Right lobe of liver (tissue), 4 donors: ENCODE measurements around the gene HSPG2.

ENCODE experiments used
- CTCF ChIP-seq, 4 donors: fragments of 200-600 bp in 3 of 4; fragments of 450-650 bp in 1 of 4; IDR thresholded peaks; one replicate each; pipeline versions ENCODE4 v1.5.1 to v1.8.0; 2016 to 2022; ENCODE audit warnings: antibody characterized with exemption in 4 of 4, mild to moderate bottlenecking in 2 of 4
- POLR2A ChIP-seq: fragments of 450-650 bp; IDR thresholded peaks from one replicate; pipeline ENCODE4 v1.6.1; 2017; ENCODE audit warnings: antibody characterized with exemption, mild to moderate bottlenecking
- donor health status: DM: no; HTN: no; CAD: no.
- donor health status: DM: no; HTN: no; CAD: no.
- donor health status: DM: no; HTN: yes; CAD: no.

- TF ChIP-seq CTCF (IDR thresholded peaks at IDR 0.05), result no peak
- no peak for TF ChIP-seq POLR2A
Measured at GRCh38 chr1:21921100-21921875, 15.8 kb downstream of the HSPG2 start.
